ENCODE measurements around the gene STXBP1.

DNA sequence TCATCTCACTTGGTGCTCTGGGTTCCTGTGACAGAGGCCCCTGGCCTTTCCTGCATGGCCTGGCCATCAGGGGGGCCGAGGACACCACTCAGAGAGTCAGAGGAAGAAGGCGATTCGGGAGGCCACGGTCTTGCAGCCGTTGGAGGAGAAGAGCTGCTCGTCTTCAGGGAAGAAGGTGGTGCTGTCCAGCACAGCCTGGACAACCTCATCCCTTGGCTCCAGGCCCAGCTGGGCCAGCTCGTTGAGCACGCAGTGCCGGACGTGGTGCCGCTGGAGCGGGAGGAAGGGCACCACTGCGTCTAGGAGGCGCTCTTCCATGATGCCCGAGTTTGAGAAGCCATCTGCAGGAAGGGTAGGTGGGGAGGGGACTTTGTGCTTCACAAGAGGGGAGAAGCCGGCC lies 119.9 kb downstream of the STXBP1 start:
- TF ChIP-seq EZH2 (IDR thresholded peaks at IDR 0.05): no peak
- no peak for TF ChIP-seq POLR2AphosphoS5 (IDR thresholded peaks at IDR 0.05; ENCODE audit: borderline replicate concordance, low read depth, low read length)
